Measurements from ENCODE around the gene OR5T3.
"Not testable (repeated sequence)": the region's sequence is repeated elsewhere in the genome, so short reads cannot be mapped to it uniquely, and the experiment has no call there.

The OR5T3 gene

DNA sequence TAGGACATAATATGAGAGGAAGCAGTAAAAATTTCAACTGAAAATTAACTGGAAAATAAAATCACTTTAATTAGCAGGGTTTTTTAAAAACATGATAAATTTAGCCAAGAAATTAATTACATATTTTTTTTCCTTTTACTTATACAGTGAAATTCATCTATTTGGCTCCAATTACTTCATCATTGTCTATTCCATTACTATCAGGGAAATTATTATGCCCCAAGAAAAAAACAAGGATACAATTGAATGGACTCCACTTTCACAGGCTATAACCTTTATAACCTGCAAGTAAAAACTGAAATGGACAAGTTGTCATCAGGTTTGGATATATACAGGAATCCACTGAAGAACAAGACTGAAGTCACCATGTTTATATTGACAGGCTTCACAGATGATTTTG, at the start of gene OR5T3:
OR5T3 (plus strand) TSS at position 301 of the 400 bp plus-strand sequence; CDS start at position 301, 0 bp downstream.
- no peak for DNase-seq

DNA sequence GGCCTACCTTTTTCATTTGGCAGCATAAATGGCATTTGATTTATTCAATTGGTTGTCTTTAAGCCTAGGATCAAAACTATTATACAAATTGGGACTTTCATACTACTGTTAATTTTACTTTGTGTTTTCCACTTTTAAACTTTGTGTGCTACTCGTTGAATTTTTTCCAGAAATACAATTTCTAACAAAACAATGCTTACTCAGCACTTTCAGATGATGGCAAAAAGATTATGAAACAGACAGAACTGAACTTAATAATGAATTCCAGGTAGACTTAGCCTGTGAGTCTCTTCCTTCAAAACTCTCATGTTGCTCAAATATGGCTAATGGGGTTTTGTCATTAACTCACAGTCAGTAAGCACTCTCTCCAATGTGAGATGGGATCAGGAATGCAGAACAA, 44.3 kb upstream of the OR5T3 start:
- DNase-seq = no peak

DNA sequence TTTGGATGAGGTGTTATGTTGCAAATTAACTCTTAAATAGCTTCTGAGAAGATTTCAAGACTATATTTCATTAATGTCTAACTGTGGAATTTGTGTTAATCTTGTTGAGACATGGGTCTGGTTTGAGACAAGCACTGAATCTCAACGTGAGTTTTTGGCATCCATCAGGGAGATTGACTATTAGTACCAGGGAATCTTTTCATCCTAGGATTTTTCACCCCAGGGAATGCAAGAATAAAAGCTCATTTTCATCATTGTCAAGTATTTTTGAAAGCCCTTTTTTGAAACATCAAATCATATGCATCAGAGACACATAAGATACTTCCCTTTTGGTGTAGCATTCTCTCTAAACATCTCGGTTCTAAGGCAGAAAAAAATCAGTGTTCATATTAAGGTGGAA, 37.5 kb upstream of the OR5T3 start:
- no peak for DNase-seq

DNA sequence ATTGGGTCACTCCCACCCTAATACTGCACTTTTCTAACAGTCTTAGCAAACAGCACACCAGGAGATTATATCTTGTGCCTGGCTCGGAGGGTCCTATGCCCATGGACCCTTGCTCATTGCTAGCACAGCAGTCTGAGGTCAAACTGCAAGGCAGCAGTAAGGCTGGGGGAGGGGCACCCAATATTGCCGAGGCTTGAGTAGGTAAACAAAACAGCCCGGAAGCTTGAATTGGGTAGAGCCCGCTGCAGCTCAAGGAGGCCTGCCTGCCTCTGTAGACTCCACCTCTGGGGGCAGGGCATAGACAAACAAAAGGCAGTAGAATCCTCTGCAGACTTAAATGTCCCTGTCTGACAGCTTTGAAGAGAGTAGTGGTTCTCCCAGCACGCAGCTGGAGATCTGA, 32.3 kb upstream of the OR5T3 start:
- DNase-seq = not testable (repeated sequence)

DNA sequence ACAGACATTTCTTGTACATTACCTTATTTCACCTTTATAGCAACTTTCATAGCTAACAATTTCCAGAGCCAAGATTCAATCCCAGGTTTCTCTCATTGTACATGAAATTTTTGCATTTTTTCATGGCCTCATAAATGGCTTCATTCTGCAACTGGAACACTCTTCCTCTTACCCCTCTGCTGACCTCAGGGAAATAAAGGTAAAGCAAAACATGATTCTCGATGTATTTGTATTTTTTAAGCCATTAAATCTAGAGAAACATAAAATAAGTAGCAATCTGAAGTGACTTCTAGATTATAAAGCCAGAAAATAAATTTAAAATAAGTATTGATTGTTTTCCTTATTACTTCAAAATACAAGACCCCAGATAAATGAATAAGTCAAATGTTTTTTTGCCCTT, 17.9 kb upstream of the OR5T3 start, which contains the start of gene OR5T2:
OR5T2 (minus strand) TSS at position 101 of the 400 bp plus-strand sequence. CDS start 1,193 bp downstream, outside the sequence.
- no peak for DNase-seq

DNA sequence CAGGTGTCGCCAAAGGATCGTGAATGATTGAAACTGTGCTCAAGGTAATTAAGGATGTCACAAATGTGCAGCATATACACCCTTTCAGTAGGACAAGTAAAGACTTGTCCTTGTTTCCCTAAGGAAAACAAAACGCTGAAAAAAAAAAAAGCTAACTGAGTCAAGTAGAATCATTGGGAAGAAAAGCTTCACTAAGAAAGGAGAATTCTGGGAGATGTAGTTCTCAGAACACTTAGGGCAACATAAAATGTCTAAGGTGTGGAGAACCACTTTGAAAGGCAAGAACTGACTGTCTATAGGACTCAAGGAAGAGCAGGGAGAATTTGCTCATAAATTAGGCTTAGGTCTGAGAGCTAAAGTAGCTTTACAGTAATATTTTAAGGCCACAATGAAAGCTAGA, 19.0 kb downstream of the OR5T3 start:
- no peak for DNase-seq

DNA sequence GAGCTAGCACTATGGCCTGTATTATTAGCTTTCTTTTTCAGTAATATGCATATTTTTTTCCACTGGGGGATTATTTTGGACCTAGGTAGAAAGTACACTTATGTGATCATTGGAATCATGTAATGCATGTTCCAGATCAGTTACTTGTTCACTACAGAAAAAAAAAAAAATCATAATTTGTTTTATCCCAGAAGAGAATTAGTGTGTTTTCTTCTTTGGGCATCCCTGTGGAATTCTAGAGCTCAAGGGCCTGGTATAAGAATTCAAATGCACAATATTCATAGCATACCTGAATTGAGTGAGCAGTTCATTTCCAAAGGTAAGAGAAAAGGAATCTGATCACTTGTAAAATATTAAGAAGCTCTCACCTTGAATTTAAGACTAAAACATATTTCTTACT, 21.8 kb downstream of the OR5T3 start, which contains the start of gene OR5T1:
OR5T1 (plus strand) TSS at position 301 of the 400 bp plus-strand sequence. CDS start 1,485 bp downstream, outside the sequence.
- DNase-seq = no peak

DNA sequence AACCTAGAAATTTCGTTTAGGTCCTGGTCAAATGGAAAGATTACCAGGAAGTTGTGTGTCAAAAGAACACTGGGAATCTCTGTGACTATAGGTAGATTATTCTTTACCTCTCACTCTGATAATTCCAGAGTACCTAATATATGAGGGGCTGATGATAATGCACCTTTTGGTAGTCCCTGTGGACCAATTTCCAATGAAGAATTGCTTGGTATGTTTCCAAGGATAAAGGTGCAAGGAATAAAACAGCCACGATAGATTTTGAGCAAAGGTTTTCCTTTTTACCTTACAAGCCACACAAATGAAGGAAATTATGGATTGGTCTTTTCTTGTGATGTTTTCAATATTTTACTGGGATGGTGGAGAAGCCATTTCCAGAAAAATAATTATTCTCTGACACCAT, 40.1 kb downstream of the OR5T3 start, which contains the start of gene OR8H1:
OR8H1 (minus strand) TSS at position 101 of the 400 bp plus-strand sequence. CDS start 1,192 bp downstream, outside the sequence.
- no peak for DNase-seq

DNA sequence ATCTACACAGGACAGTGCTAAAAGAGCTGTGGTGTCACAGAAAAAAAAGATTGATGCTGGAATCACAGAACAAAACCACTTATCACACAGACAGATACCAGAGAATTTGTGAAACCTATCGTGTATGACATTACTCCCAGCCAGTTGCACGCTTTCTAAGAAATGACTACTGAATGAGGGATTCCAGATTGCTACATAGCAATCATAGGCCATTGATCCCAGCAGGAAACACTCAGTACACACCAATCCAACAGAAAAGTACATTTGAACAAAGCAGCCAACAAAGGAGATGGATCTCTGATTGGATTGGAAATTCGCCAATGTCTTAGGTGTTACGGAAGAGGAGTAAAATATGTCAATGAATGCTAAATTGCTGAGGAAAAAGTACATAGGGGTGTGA, 44.8 kb downstream of the OR5T3 start:
- DNase-seq = no peak
